ENCODE measurements around the gene TPM3. TPM values are rescaled to one million over a fixed set of nuclear protein-coding genes. Genes with fewer than 3 reads are reported as not detected.
A peak's percentile ranks its signal among the peaks of the same experiment; 100 is the strongest.

Gene TPM3
- total and polyA plus RNA-seq, 2 donors (not counting 1 experiment from before 2014, with no cell fraction given): 186 to 300 TPM

DNA sequence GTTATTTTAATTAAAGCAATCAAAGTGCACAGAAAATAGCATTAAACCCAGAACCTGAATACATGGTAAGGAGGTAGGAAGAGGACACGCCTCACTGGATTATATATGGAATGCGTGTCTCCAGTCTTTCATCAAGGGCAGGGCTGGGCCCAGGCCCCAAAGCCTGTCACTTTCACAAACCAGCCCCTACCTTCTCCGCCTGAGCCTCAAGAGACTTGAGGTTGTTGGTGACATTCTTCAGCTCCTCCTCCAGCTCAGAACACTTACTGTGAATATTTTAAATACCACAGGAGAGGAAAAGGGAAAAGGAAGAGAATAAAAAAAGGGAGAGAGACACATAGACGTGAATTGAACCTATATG is 20.7 kb downstream of the TPM3 start:
- Histone ChIP-seq H3K27me3 (replicated peaks in 1 of 4; ENCODE audit: control extremely low read depth in 1 of 4, control insufficient read depth in 3 of 4, insufficient read depth in 4 of 4, low read length in 3 of 4) (no peaks in the 10 kb centered on the region), H3K4me1 (ENCODE audit: control insufficient read depth in 2 of 2, insufficient read depth in 2 of 2, low read length in 2 of 2) (peaks cover 4 to 6% of the 10 kb centered on the region in 2 donors), H3K9ac (ENCODE audit: low read length) (no peak overlapping the region), H3K9me3 (ENCODE audit: control extremely low read depth in 1 of 3, control insufficient read depth in 2 of 3, insufficient read depth in 1 of 3, low read length in 2 of 3) (no peaks in the 10 kb centered on the region), H2AFZ (ENCODE audit: insufficient read depth, low read depth, low read length, poor library complexity, severe bottlenecking) (no peak overlapping the region), H3K4me2 (replicated peaks; ENCODE audit: low read depth, low read length, poor library complexity, severe bottlenecking) (no peak overlapping the region), H3K4me3 (ENCODE audit: control extremely low read depth in 1 of 5, extremely low read depth in 1 of 5, insufficient read depth in 1 of 5, low read depth in 2 of 5, low read length in 4 of 5) (no peak overlapping the region), H4K20me1 (ENCODE audit: control insufficient read depth, insufficient read depth, low read length, poor library complexity, severe bottlenecking) (peaks cover 86% of the 10 kb centered on the region), H3K27ac (ENCODE audit: low read length in 2 of 2) (peak overlapping the region in 1 of 2 donors; percentile 18), H3K36me3 (replicated peaks in 1 of 2; ENCODE audit: control extremely low read depth in 1 of 2, control insufficient read depth in 1 of 2, extremely low read depth in 1 of 2, insufficient read depth in 2 of 2, low read length in 1 of 2) (peaks cover 47 to 90% of the 10 kb centered on the region in 2 experiments), H3K79me2 (ENCODE audit: control insufficient read depth, insufficient read depth, low read length) (peaks cover 83% of the 10 kb centered on the region)
- intact Hi-C loops (cut with micrococcal nuclease): no loop called here
- TF ChIP-seq EZH2 (IDR thresholded peaks at IDR 0.05; ENCODE audit: borderline replicate concordance, insufficient read depth, low read depth, low read length, poor library complexity, severe bottlenecking): no peak
- TF ChIP-seq, protein P1, sequence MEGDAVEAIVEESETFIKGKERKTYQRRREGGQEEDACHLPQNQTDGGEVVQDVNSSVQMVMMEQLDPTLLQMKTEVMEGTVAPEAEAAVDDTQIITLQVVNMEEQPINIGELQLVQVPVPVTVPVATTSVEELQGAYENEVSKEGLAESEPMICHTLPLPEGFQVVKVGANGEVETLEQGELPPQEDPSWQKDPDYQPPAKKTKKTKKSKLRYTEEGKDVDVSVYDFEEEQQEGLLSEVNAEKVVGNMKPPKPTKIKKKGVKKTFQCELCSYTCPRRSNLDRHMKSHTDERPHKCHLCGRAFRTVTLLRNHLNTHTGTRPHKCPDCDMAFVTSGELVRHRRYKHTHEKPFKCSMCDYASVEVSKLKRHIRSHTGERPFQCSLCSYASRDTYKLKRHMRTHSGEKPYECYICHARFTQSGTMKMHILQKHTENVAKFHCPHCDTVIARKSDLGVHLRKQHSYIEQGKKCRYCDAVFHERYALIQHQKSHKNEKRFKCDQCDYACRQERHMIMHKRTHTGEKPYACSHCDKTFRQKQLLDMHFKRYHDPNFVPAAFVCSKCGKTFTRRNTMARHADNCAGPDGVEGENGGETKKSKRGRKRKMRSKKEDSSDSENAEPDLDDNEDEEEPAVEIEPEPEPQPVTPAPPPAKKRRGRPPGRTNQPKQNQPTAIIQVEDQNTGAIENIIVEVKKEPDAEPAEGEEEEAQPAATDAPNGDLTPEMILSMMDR (IDR thresholded peaks at IDR 0.05): no peak
- Mint-ChIP-seq H3K4me3 (no peak overlapping the region), H3K27me3 (no peaks in the 10 kb centered on the region), H3K9me3 (ENCODE audit: insufficient read depth) (no peaks in the 10 kb centered on the region), H3K4me1 (peaks cover 18% of the 10 kb centered on the region), H3K27ac (no peak overlapping the region)
- CTCF ChIA-PET: interaction anchor here (0.6 kb wide), 1 partner anchor 101 kb away, joined by 4 read pairs; no protein-coding TSS in a partner anchor
- ATAC-seq (ENCODE audit: low read depth) (no peak), DNase-seq (no peak)
- POLR2A ChIA-PET: interaction anchor here (0.7 kb wide), 1 partner anchor 210 kb away, joined by 3 read pairs; no protein-coding TSS in a partner anchor
- no CpG with 5 or more reads among the region's 4 CpGs for WGBS (ENCODE audit: insufficient coverage)

DNA sequence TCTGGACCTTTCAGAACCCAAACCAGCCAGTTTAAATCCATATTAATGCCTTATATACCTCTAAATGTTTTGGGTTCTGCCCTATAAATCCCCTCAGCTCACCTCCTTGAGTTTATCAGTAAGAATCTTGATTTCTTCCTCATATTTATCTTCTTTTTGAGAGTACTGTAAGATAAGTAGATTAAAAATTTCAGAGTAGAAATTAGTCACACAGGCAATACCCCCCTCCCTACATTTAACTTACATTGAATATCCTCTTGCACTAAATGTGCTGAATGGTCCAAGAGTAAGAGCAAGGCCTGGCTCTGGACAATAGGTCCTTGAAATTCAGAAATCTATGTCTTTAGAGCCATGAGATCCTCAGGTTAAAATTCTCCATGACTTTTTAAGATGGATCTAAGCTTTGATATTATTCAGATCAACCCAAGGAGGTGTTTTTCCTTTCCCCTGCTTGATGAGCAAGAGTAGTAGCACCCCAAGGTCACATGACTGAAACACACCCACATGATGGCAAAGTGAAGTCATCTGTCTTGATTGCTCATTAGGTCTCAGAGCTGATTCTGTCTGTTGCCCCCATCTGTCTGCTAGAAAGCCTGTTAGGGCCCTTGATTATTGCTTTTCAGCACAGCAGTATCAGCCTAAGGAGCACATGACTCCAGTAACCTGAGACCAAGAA is 21.2 kb downstream of the TPM3 start:
- Mint-ChIP-seq H3K9me3 (ENCODE audit: insufficient read depth) (no peaks in the 10 kb centered on the region), H3K4me1 (peaks cover 13% of the 10 kb centered on the region), H3K27ac (peak overlapping the region; percentile 56), H3K4me3 (no peak overlapping the region), H3K27me3 (no peaks in the 10 kb centered on the region)
- intact Hi-C loops (cut with micrococcal nuclease): no loop called here
- peak overlapping the region in 1 of 2 donors; percentile 18 for H3K27ac ChIP-seq (ENCODE audit: low read length in 2 of 2)
- DNase-seq (no peak), ATAC-seq (ENCODE audit: low read depth) (no peak)
- peaks cover 45 to 90% of the 10 kb centered on the region in 2 experiments for H3K36me3 ChIP-seq (replicated peaks in 1 of 2; ENCODE audit: control extremely low read depth in 1 of 2, control insufficient read depth in 1 of 2, extremely low read depth in 1 of 2, insufficient read depth in 2 of 2, low read length in 1 of 2)
- H3K79me2 ChIP-seq (ENCODE audit: control insufficient read depth, insufficient read depth, low read length): peaks cover 82% of the 10 kb centered on the region
- ChIA-PET POLR2A (interaction anchor here (0.7 kb wide), 1 partner anchor 209 kb away, joined by 3 read pairs; no protein-coding TSS in a partner anchor), CTCF (interaction anchor here (0.8 kb wide), 1 partner anchor 22 kb away, joined by 3 read pairs; no protein-coding TSS in a partner anchor)
- no peak overlapping the region for H2AFZ ChIP-seq (ENCODE audit: insufficient read depth, low read depth, low read length, poor library complexity, severe bottlenecking)
- no peaks in the 10 kb centered on the region for H3K9me3 ChIP-seq (ENCODE audit: control extremely low read depth in 1 of 3, control insufficient read depth in 2 of 3, insufficient read depth in 1 of 3, low read length in 2 of 3)
- H3K27me3 ChIP-seq (replicated peaks in 1 of 4; ENCODE audit: control extremely low read depth in 1 of 4, control insufficient read depth in 3 of 4, insufficient read depth in 4 of 4, low read length in 3 of 4): no peaks in the 10 kb centered on the region
- H3K4me3 ChIP-seq (ENCODE audit: control extremely low read depth in 1 of 5, extremely low read depth in 1 of 5, insufficient read depth in 1 of 5, low read depth in 2 of 5, low read length in 4 of 5): no peak overlapping the region
- H3K4me2 ChIP-seq (replicated peaks; ENCODE audit: low read depth, low read length, poor library complexity, severe bottlenecking): no peak overlapping the region
- no peak overlapping the region for H3K9ac ChIP-seq (ENCODE audit: low read length)
- peaks cover 81% of the 10 kb centered on the region for H4K20me1 ChIP-seq (ENCODE audit: control insufficient read depth, insufficient read depth, low read length, poor library complexity, severe bottlenecking)
- peaks cover 0 to under 1% of the 10 kb centered on the region in 2 donors for H3K4me1 ChIP-seq (ENCODE audit: control insufficient read depth in 2 of 2, insufficient read depth in 2 of 2, low read length in 2 of 2)
- TF ChIP-seq EZH2 (IDR thresholded peaks at IDR 0.05; ENCODE audit: borderline replicate concordance, insufficient read depth, low read depth, low read length, poor library complexity, severe bottlenecking): no peak
- TF ChIP-seq, protein P1 (IDR thresholded peaks at IDR 0.05): no peak
